H9 (cell line): Measurements from ENCODE around the gene TPPP. TPM values are rescaled to one million over a fixed set of nuclear protein-coding genes. Genes with fewer than 3 reads are reported as not detected.
A peak's percentile ranks its signal among the peaks of the same experiment; 100 is the strongest.

Experiments
- DNase-seq: peaks from one replicate; pipeline ENCODE4 v3.0.0-alpha.2; 2017
- H2AFZ ChIP-seq: one replicate; pipeline ENCODE4 v1.6.1; 2013; ENCODE audit warnings: mild to moderate bottlenecking, low read length, control low read depth, moderate library complexity
- H2AK5ac ChIP-seq: 2 replicates; pipeline ENCODE4 v1.6.1; 2013; ENCODE audit warnings: low read length, control low read depth, mixed read lengths; ENCODE audit not compliant: insufficient read length
- H2BK120ac ChIP-seq: one replicate; pipeline ENCODE4 v1.6.1; 2013; ENCODE audit warnings: low read depth, mild to moderate bottlenecking, low read length, control low read depth, inconsistent platforms; ENCODE audit not compliant: poor library complexity, severe bottlenecking
- H2BK12ac ChIP-seq: 2 replicates; pipeline ENCODE4 v1.6.1; 2013; ENCODE audit warnings: low read length, control low read depth, mixed read lengths, low read depth; ENCODE audit not compliant: insufficient read length
- H2BK15ac ChIP-seq: 2 replicates; pipeline ENCODE4 v1.6.1; 2013; ENCODE audit warnings: low read depth, low read length, control low read depth
- H2BK20ac ChIP-seq: one replicate; pipeline ENCODE4 v1.6.1; 2013; ENCODE audit warnings: low read depth, mild to moderate bottlenecking, low read length, control low read depth, inconsistent platforms; ENCODE audit not compliant: poor library complexity, severe bottlenecking
- H2BK5ac ChIP-seq: 2 replicates; pipeline ENCODE4 v1.6.1; 2013; ENCODE audit warnings: low read length, control low read depth, mixed read lengths; ENCODE audit not compliant: insufficient read length
- H3K14ac ChIP-seq: 2 replicates; pipeline ENCODE4 v1.6.1; 2013; ENCODE audit warnings: low read length, control low read depth; ENCODE audit not compliant: insufficient read depth
- H3K18ac ChIP-seq: 2 replicates; pipeline ENCODE4 v1.6.1; 2013; ENCODE audit warnings: low read depth, mild to moderate bottlenecking, mixed read lengths, low read length, control low read depth; ENCODE audit not compliant: insufficient read length
- H3K23ac ChIP-seq: 2 replicates; pipeline ENCODE4 v1.6.1; 2013; ENCODE audit warnings: low read length, control low read depth, mixed read lengths, low read depth; ENCODE audit not compliant: insufficient read length
- H3K23me2 ChIP-seq: 2 replicates; pipeline ENCODE4 v1.6.1; 2013; ENCODE audit warnings: low read depth, mild to moderate bottlenecking, mixed read lengths, low read length, control low read depth; ENCODE audit not compliant: insufficient read length, poor library complexity, severe bottlenecking
- H3K27ac ChIP-seq: 2 replicates; pipeline ENCODE4 v1.5.1; 2013; ENCODE audit warnings: low read length, control low read depth, mixed read lengths, low read depth; ENCODE audit not compliant: insufficient read length
- H3K27me3 ChIP-seq: 2 replicates; pipeline ENCODE4 v1.6.1; 2013; ENCODE audit warnings: low read length, control low read depth, inconsistent platforms; ENCODE audit not compliant: insufficient read depth
- H3K4ac ChIP-seq: 2 replicates; pipeline ENCODE4 v1.6.1; 2013; ENCODE audit warnings: low read depth, mild to moderate bottlenecking, control low read depth, inconsistent platforms, low read length, moderate library complexity
- H3K4me1 ChIP-seq: 2 replicates; pipeline ENCODE4 v1.6.1; 2013; ENCODE audit warnings: low read length, control low read depth, inconsistent platforms; ENCODE audit not compliant: insufficient read depth
- H3K4me2 ChIP-seq: 2 replicates; pipeline ENCODE4 v1.6.1; 2013; ENCODE audit warnings: low read length, control low read depth, mixed read lengths; ENCODE audit not compliant: insufficient read length, insufficient read depth
- H3K56ac ChIP-seq: 2 replicates; pipeline ENCODE4 v1.6.1; 2013; ENCODE audit warnings: low read depth, mild to moderate bottlenecking, mixed read lengths, low read length, control low read depth; ENCODE audit not compliant: insufficient read length
- H3K79me1 ChIP-seq: 2 replicates; pipeline ENCODE4 v1.6.1; 2013; ENCODE audit warnings: low read depth, mild to moderate bottlenecking, moderate library complexity, low read length, control low read depth, inconsistent platforms; ENCODE audit not compliant: insufficient read depth, poor library complexity, severe bottlenecking
- H3K79me2 ChIP-seq: 2 replicates; pipeline ENCODE4 v1.6.1; 2013; ENCODE audit warnings: low read length, control low read depth, inconsistent platforms; ENCODE audit not compliant: insufficient read depth
- H3K9ac ChIP-seq: 2 replicates; pipeline ENCODE4 v1.6.1; 2013; ENCODE audit warnings: low read length, control low read depth, mixed read lengths; ENCODE audit not compliant: insufficient read length; ENCODE audit errors: extremely low read depth
- H3K9me3 ChIP-seq: one replicate; pipeline ENCODE4 v1.6.1; 2013; ENCODE audit warnings: low read depth, low read length, inconsistent platforms; ENCODE audit not compliant: control insufficient read depth
- H3T11ph ChIP-seq: one replicate; pipeline ENCODE4 v1.6.1; 2013; ENCODE audit warnings: mild to moderate bottlenecking, low read length, control low read depth, inconsistent platforms
- H4K20me1 ChIP-seq: one replicate; pipeline ENCODE4 v1.6.1; 2013; ENCODE audit not compliant: control insufficient read depth, insufficient read length, insufficient read depth
- H4K5ac ChIP-seq: 2 replicates; pipeline ENCODE4 v1.6.1; 2013; ENCODE audit warnings: low read depth, mild to moderate bottlenecking, mixed read lengths, low read length, control low read depth; ENCODE audit not compliant: insufficient read length
- H4K8ac ChIP-seq: replicated peaks from 2 replicates; pipeline ENCODE4 v1.6.1; 2013; ENCODE audit warnings: low read length, control low read depth, mixed read lengths, low read depth; ENCODE audit not compliant: insufficient read length
- H4K91ac ChIP-seq: 2 replicates; pipeline ENCODE4 v1.6.1; 2013; ENCODE audit warnings: low read depth, mild to moderate bottlenecking, moderate library complexity, mixed read lengths, low read length, control low read depth; ENCODE audit not compliant: insufficient read length
- H3K27ac Mint-ChIP-seq, 3 experiments: 2 replicates in 2 of 3; 3 replicates in 1 of 3; pipeline ENCODE4 v1.8.0; 2020 to 2021; ENCODE audit warnings: mixed read lengths in 3 of 3, mild to moderate bottlenecking in 1 of 3, moderate library complexity in 1 of 3
- H3K27me3 Mint-ChIP-seq: 2 replicates; pipeline ENCODE4 v1.8.0; 2021; ENCODE audit warnings: low read depth, mild to moderate bottlenecking, moderate library complexity, mixed read lengths
- H3K36me3 Mint-ChIP-seq, 3 experiments: 2 replicates in 2 of 3; 3 replicates in 1 of 3; pipeline ENCODE4 v1.8.0; 2020 to 2021; ENCODE audit warnings: low read depth in 3 of 3, mixed read lengths in 3 of 3; ENCODE audit not compliant: insufficient read depth in 1 of 3
- H3K4me1 Mint-ChIP-seq, 2 experiments: 2 replicates each; pipeline ENCODE4 v1.8.0; 2020; ENCODE audit warnings: mixed read lengths in 2 of 2
- H3K4me3 Mint-ChIP-seq, 2 experiments: 2 replicates in 1 of 2; 3 replicates in 1 of 2; pipeline ENCODE4 v1.8.0; 2020 to 2021; ENCODE audit warnings: mild to moderate bottlenecking in 2 of 2, mixed read lengths in 2 of 2, moderate library complexity in 1 of 2
- H3K9me3 Mint-ChIP-seq, 2 experiments: 2 replicates in 1 of 2; 3 replicates in 1 of 2; pipeline ENCODE4 v1.8.0; 2020; ENCODE audit warnings: mild to moderate bottlenecking in 2 of 2, mixed read lengths in 2 of 2, moderate library complexity in 1 of 2
- WGBS: extraction: QIAGEN DNeasy Blood & Tissue Kit; methylation state at CpG from one replicate; pipeline ENCODE4 v1.1.7; 2013; ENCODE audit warnings: missing lambda C conversion rate, low lambda C conversion rate, mixed read lengths; ENCODE audit not compliant: insufficient read length; ENCODE audit errors: extremely low coverage; 5-methylcytosine and 5-hydroxymethylcytosine counted together
- total RNA-seq: library from RNA; stranded (reverse); gene quantifications from 2 replicates; pipeline ENCODE4 v1.2.1, GENCODE V29; 2021
- TF ChIP-seq, protein P1 (sequence below): fragments of 200-600 bp; sonication (generic); conservative IDR thresholded peaks from 3 replicates; pipeline ENCODE4 v1.8.0; 2021; ENCODE audit warnings: antibody characterized with exemption, mild to moderate bottlenecking

Gene TPPP
- total RNA-seq, 1 experiment from 2014 or later: 0.44 TPM

DNA sequence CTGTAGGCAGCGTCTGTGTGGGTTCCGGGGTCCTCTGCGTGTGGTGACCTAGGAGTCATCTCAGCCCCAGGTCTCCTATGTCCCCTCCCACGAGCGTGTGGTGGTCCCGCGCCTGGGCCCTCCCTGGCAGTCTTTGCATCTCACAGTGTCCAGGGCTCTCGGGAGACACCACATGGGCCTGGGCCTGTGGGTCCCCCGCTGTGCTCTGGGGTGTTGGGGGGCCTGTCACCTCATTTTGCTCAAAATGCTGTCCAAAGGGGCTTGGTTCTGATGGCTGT, 54.0 kb downstream of the TPPP start:
- no peak overlapping the region for H4K5ac ChIP-seq
- no peaks in the 10 kb centered on the region for H3K23me2 ChIP-seq
- H3K36me3 Mint-ChIP-seq: peaks cover 36 to 82% (median 72%) of the 10 kb centered on the region in 3 experiments
- H4K91ac ChIP-seq: no peak overlapping the region
- TF ChIP-seq, protein P1, sequence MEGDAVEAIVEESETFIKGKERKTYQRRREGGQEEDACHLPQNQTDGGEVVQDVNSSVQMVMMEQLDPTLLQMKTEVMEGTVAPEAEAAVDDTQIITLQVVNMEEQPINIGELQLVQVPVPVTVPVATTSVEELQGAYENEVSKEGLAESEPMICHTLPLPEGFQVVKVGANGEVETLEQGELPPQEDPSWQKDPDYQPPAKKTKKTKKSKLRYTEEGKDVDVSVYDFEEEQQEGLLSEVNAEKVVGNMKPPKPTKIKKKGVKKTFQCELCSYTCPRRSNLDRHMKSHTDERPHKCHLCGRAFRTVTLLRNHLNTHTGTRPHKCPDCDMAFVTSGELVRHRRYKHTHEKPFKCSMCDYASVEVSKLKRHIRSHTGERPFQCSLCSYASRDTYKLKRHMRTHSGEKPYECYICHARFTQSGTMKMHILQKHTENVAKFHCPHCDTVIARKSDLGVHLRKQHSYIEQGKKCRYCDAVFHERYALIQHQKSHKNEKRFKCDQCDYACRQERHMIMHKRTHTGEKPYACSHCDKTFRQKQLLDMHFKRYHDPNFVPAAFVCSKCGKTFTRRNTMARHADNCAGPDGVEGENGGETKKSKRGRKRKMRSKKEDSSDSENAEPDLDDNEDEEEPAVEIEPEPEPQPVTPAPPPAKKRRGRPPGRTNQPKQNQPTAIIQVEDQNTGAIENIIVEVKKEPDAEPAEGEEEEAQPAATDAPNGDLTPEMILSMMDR: no peak
- H3K23ac ChIP-seq: no peak overlapping the region
- H3K27me3 Mint-ChIP-seq: no peaks in the 10 kb centered on the region
- no peak overlapping the region for H2BK12ac ChIP-seq
- no peak overlapping the region for H3K4me3 Mint-ChIP-seq
- no peak overlapping the region for H2AK5ac ChIP-seq
- no peaks in the 10 kb centered on the region for H4K20me1 ChIP-seq
- no peak overlapping the region for H3K14ac ChIP-seq
- H2BK5ac ChIP-seq: no peak overlapping the region
- H3K79me2 ChIP-seq: no peaks in the 10 kb centered on the region
- no peak overlapping the region for H3K18ac ChIP-seq
- H3K4me1 Mint-ChIP-seq: no peaks in the 10 kb centered on the region
- H3K9ac ChIP-seq: no peak overlapping the region
- H2BK120ac ChIP-seq: no peak overlapping the region
- no peak overlapping the region for H2BK15ac ChIP-seq
- H3K56ac ChIP-seq: no peak overlapping the region
- H3K27me3 ChIP-seq: no peaks in the 10 kb centered on the region
- no peak overlapping the region for H4K8ac ChIP-seq
- no peak overlapping the region for H3K4ac ChIP-seq
- H2BK20ac ChIP-seq: no peak overlapping the region
- H3K79me1 ChIP-seq: no peaks in the 10 kb centered on the region
- no peak overlapping the region for H3K27ac ChIP-seq
- no peaks in the 10 kb centered on the region for H3K9me3 ChIP-seq
- H3K9me3 Mint-ChIP-seq: no peaks in the 10 kb centered on the region
- DNase-seq: no peak
- no peak overlapping the region for H3T11ph ChIP-seq
- WGBS: no CpG with 5 or more reads among the region's 9 CpGs
- no peak overlapping the region for H3K4me2 ChIP-seq
- H2AFZ ChIP-seq: no peak overlapping the region
- no peaks in the 10 kb centered on the region for H3K4me1 ChIP-seq
- peak overlapping the region in 1 of 3 experiments; percentile 48; a peak in 1 of 7 replicates for H3K27ac Mint-ChIP-seq
